Fibroblast of lung (primary cell): Measurements from ENCODE around the gene ABCA4. TPM values are rescaled to one million over a fixed set of nuclear protein-coding genes. Genes with fewer than 3 reads are reported as not detected.

ENCODE experiments used
- DNase-seq, 2 donors: peaks; one replicate each; pipeline versions ENCODE4 v3.0.0 to v3.0.0-alpha.2; 2010; ENCODE audit warnings: low read depth in 2 of 2
- H2AFZ ChIP-seq: 2 replicates; pipeline ENCODE4 v1.5.1; 2012; ENCODE audit warnings: low read length, control low read depth, inconsistent platforms
- H3K27ac ChIP-seq: 2 replicates; pipeline ENCODE4 v1.5.1; 2011; ENCODE audit warnings: low read length, control low read depth; ENCODE audit not compliant: insufficient read depth
- H3K27me3 ChIP-seq: 2 replicates; pipeline ENCODE4 v1.5.1; 2011; ENCODE audit warnings: mild to moderate bottlenecking, low read length; ENCODE audit not compliant: control insufficient read depth, insufficient read depth
- H3K36me3 ChIP-seq: 2 replicates; pipeline ENCODE4 v1.5.1; 2011; ENCODE audit warnings: low read length; ENCODE audit not compliant: control insufficient read depth, insufficient read depth
- H3K4me1 ChIP-seq: 2 replicates; pipeline ENCODE4 v1.5.1; 2011; ENCODE audit warnings: low read length; ENCODE audit not compliant: control insufficient read depth, insufficient read depth; ENCODE audit errors: extremely low read depth
- H3K4me2 ChIP-seq: 2 replicates; pipeline ENCODE4 v1.5.1; 2011; ENCODE audit warnings: low read length, control low read depth; ENCODE audit not compliant: insufficient read depth; ENCODE audit errors: extremely low read depth
- H3K4me3 ChIP-seq, 4 experiments: fragments of 200-600 bp in 1 of 4; sonication (generic) in 1 of 4; replicated peaks in 1 of 4; 2 replicates each; pipeline ENCODE4 v1.5.1; 2011 to 2016; ENCODE audit warnings: low read length in 4 of 4, low read depth in 3 of 4, mild to moderate bottlenecking in 3 of 4, control low read depth in 2 of 4, inconsistent platforms in 1 of 4, mixed read lengths in 1 of 4; ENCODE audit not compliant: insufficient read depth in 1 of 4; ENCODE audit errors: control extremely low read depth in 1 of 4
- H3K79me2 ChIP-seq: 2 replicates; pipeline ENCODE4 v1.5.1; 2012; ENCODE audit warnings: mild to moderate bottlenecking, low read length, inconsistent platforms; ENCODE audit not compliant: control insufficient read depth, insufficient read depth
- H3K9ac ChIP-seq: 2 replicates; pipeline ENCODE4 v1.5.1; 2011; ENCODE audit warnings: mild to moderate bottlenecking, low read length, control low read depth; ENCODE audit not compliant: insufficient read depth
- H3K9me3 ChIP-seq: 2 replicates; pipeline ENCODE4 v1.5.1; 2012; ENCODE audit warnings: low read depth, low read length; ENCODE audit not compliant: control insufficient read depth, insufficient read depth
- H4K20me1 ChIP-seq: 2 replicates; pipeline ENCODE4 v1.5.1; 2011; ENCODE audit warnings: low read length; ENCODE audit not compliant: control insufficient read depth, insufficient read depth; ENCODE audit errors: extremely low read depth
- CTCF ChIP-seq, 2 donors: IDR thresholded peaks in 1 of 2; conservative IDR thresholded peaks in 1 of 2; 1 replicate in 1 of 2; 2 replicates in 1 of 2; pipeline ENCODE4 v1.5.1; 2011 to 2012; ENCODE audit warnings: low read length in 2 of 2, control low read depth in 1 of 2, inconsistent platforms in 1 of 2, low read depth in 1 of 2, mild to moderate bottlenecking in 1 of 2
- EZH2 ChIP-seq: IDR thresholded peaks from 2 replicates; pipeline ENCODE4 v1.5.1; 2012; ENCODE audit warnings: low read length, control low read depth, mild to moderate bottlenecking; ENCODE audit errors: missing control alignments
- polyA plus RNA-seq, 2 donors: library from polyadenylated mRNA; depleted of rRNA in 1 of 2; stranded (reverse) in 1 of 2; unstranded in 1 of 2; fragments of >200 nt; gene quantifications; 2 replicates each; pipeline ENCODE4 v1.2.1, GENCODE V29; 2011 to 2012; ENCODE audit warnings: missing spikeins in 1 of 2
- total RNA-seq: library from RNA; depleted of rRNA; stranded (reverse); fragments of >200 nt; gene quantifications from 2 replicates; pipeline ENCODE4 v1.2.1, GENCODE V29; 2014

Gene ABCA4
- total and polyA plus RNA-seq, 2 donors (not counting 1 experiment from before 2014, with no cell fraction given): 0.07 to 0.33 TPM

GRCh38 chr1:93981274-93981667, 139.7 kb downstream of the ABCA4 start:
- Histone ChIP-seq H2AFZ (no peak overlapping the region), H3K27me3 (no peaks in the 10 kb centered on the region), H3K4me2 (no peak overlapping the region)

GRCh38 chr1:93980320-93981273, 140.4 kb downstream of the ABCA4 start:
- Histone ChIP-seq H3K4me2 (no peak overlapping the region), H3K36me3 (no peaks in the 10 kb centered on the region), H3K4me3 (no peak overlapping the region), H3K9me3 (no peaks in the 10 kb centered on the region), H2AFZ (no peak overlapping the region), H4K20me1 (no peaks in the 10 kb centered on the region), H3K4me1 (peaks cover 25% of the 10 kb centered on the region), H3K9ac (no peak overlapping the region), H3K27me3 (no peaks in the 10 kb centered on the region), H3K27ac (peak overlapping the region; percentile 54), H3K79me2 (no peaks in the 10 kb centered on the region)
- TF ChIP-seq EZH2 (no peak), CTCF (conservative IDR thresholded peaks at IDR 0.05 in 1 of 2, IDR thresholded peaks at IDR 0.05 in 1 of 2; ENCODE audit: low read depth in 1 of 2, low read length in 2 of 2) (peak; percentile 15 to 24)
- DNase-seq: peak in 1 of 2 donors; percentile 84

More at GRCh38 chr1:93981274-93981667, 139.7 kb downstream of the ABCA4 start:
- Histone ChIP-seq H3K79me2 (no peaks in the 10 kb centered on the region), H3K27ac (no peak overlapping the region), H3K4me3 (no peak overlapping the region), H3K4me1 (peaks cover 25% of the 10 kb centered on the region), H3K9me3 (no peaks in the 10 kb centered on the region), H4K20me1 (no peaks in the 10 kb centered on the region), H3K36me3 (no peaks in the 10 kb centered on the region), H3K9ac (no peak overlapping the region)
- DNase-seq: no peak
- TF ChIP-seq EZH2 (no peak), CTCF (conservative IDR thresholded peaks at IDR 0.05 in 1 of 2, IDR thresholded peaks at IDR 0.05 in 1 of 2; ENCODE audit: low read depth in 1 of 2, low read length in 2 of 2) (no peak)

- H3K9ac ChIP-seq: no peak overlapping the region
- no peaks in the 10 kb centered on the region for H3K36me3 ChIP-seq
- H3K79me2 ChIP-seq: no peaks in the 10 kb centered on the region
- H3K4me1 ChIP-seq: peaks cover 25% of the 10 kb centered on the region
- no peaks in the 10 kb centered on the region for H3K27me3 ChIP-seq
- H2AFZ ChIP-seq: no peak overlapping the region
- no peak for TF ChIP-seq CTCF (conservative IDR thresholded peaks at IDR 0.05 in 1 of 2, IDR thresholded peaks at IDR 0.05 in 1 of 2; ENCODE audit: low read depth in 1 of 2, low read length in 2 of 2)
- TF ChIP-seq EZH2: no peak
- no peaks in the 10 kb centered on the region for H4K20me1 ChIP-seq
- peak; percentile 63 to 91 for DNase-seq
- H3K9me3 ChIP-seq: no peaks in the 10 kb centered on the region
- H3K4me2 ChIP-seq: peak overlapping the region; percentile 37
- peak overlapping the region; percentile 54 for H3K27ac ChIP-seq
- H3K4me3 ChIP-seq: no peak overlapping the region
Observed at GRCh38 chr1:93979718-93980319, 141.1 kb downstream of the ABCA4 start.
